Activated T-helper 9 cell treated with anti-CD3 and anti-CD28 coated beads, Interleukin-2, amount 50 U/mL, for 16 hours (primary cell): ENCODE data around the gene DIP2C.
A peak's percentile ranks its signal among the peaks of the same experiment; 100 is the strongest.
"Not testable (repeated sequence)": the region's sequence is repeated elsewhere in the genome, so short reads cannot be mapped to it uniquely, and the experiment has no call there.

Experiments
- DNase-seq: peaks from one replicate; pipeline ENCODE4 v3.0.0-alpha.2; 2020; ENCODE audit warnings: low read depth

Gene DIP2C

DNA sequence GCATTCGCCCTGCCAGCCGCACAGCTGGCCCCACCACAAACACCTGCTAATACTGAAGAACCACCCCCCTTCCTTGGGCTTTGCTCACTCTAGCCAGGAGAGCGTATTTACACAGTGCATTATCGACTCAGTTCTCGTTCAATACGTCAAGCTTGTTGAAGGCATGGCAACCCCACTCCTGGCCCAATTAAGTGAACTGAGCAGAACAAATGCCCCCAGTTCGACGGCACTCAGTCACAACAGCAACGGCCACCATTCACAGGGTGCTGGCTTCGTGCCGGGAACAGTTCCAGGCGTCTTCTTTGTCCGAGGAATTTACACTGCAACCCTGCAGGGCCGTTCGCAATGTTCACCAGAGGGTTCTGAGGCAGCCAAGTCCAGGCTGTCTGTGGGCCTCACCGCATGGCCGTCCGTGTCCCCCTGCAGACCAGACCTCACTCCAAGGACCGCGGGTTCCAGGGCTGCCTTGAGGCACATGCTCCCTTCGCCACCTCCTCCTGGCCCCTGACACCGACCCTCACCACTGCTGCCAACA lies 175.3 kb downstream of the DIP2C start:
- no peak for DNase-seq

GRCh38 chr10:513393-513792 lies 176.1 kb downstream of the DIP2C start:
- no peak for DNase-seq

DNA sequence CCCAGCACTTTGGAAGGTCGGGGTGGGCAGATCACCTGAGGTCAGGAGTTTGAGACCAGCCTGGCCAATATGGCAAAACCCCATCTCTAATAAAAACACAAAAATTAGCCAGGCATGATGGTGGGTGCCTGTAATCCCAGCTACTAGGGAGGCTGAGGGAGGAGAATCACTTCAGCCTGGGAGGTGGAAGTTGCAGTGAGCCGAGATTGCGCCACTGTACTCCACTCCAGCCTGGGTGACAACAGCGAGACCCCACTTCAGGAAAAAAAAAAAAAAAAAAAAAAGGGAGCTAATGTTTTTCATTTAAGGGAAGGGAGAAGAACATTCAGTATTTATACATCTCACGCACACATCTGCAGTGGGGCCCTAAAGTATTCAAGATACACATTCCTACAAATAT lies 176.8 kb downstream of the DIP2C start:
- not testable (repeated sequence) for DNase-seq

DNA sequence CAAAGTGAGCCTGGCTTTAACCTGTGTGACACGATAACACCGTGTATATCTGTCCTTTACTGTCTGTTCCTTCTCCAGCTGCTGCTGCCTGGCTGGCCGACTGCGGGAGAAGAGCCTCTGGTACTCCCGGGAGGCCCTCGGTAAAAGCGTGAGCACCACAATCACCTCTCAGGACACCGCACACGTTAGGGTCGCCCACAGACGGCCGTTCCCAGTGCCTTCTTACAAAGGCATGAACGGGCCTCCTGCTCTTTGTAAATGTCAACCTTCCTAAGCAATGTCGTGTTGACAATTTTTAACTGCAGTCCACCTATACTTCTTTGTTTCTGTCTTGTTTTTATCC lies 177.6 kb downstream of the DIP2C start:
- DNase-seq = no peak

GRCh38 chr10:511101-511848 lies 178.2 kb downstream of the DIP2C start:
- peak; percentile 67 for DNase-seq

GRCh38 chr10:510415-510881 lies 179.0 kb downstream of the DIP2C start:
- no peak for DNase-seq

DNA sequence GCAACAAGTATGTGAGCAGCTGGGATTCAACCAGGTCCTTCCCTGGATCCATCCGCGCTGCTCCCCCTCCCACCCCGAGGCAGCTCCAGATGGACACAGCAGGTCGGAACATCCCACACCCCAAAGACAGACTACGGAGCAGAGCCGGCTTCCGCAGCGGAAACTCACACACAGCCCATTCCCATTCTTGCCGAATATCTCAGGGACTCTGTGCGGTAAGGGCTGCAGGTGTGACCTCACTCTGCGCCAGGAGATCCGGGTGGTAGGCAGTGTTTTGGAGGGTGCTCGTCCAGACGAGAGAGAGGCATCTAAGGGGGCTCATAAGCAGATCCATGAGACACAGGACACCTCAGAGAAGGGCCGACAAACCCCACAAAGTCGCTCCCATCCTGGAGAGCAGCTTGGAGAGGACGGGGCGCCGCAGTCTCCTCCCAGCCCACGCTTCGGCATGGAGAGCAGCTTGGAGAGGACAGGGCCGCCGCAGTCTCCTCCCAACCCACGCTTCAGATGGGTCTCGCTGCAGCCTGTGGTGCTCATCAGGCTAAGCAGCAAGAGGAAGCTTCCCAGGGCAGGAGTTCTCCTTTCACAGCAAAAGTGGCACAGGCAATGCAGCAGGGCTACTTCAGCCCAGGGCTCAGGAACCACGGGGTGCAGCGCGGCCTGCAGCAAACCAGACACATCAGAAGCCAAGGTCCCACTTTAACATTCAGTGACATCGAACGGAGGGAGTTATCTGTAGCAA lies 179.9 kb downstream of the DIP2C start:
- DNase-seq = no peak

DNA sequence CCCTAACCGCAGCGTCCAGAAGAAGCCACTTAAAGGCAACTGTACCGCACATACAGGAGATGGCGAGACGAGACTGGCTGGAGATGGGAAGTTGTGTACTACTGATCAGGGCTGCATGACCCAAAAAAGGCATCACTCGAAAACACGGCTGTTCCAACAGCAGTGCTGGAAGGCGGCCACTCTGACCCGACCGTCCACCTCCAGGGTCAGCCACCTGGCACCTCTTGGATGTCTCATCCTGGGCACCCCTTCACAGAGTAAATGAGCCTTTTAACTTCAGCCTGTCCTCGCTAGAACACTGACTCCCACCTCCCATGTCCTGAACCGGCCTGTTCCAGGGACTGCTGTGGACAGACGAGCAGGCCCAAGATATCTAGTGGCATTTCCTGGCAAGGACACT lies 180.7 kb downstream of the DIP2C start:
- DNase-seq = no peak

GRCh38 chr10:507908-508444 lies 181.5 kb downstream of the DIP2C start:
- no peak for DNase-seq

- no peak for DNase-seq
Measured at GRCh38 chr10:507355-507699, 182.1 kb downstream of the DIP2C start.

DNA sequence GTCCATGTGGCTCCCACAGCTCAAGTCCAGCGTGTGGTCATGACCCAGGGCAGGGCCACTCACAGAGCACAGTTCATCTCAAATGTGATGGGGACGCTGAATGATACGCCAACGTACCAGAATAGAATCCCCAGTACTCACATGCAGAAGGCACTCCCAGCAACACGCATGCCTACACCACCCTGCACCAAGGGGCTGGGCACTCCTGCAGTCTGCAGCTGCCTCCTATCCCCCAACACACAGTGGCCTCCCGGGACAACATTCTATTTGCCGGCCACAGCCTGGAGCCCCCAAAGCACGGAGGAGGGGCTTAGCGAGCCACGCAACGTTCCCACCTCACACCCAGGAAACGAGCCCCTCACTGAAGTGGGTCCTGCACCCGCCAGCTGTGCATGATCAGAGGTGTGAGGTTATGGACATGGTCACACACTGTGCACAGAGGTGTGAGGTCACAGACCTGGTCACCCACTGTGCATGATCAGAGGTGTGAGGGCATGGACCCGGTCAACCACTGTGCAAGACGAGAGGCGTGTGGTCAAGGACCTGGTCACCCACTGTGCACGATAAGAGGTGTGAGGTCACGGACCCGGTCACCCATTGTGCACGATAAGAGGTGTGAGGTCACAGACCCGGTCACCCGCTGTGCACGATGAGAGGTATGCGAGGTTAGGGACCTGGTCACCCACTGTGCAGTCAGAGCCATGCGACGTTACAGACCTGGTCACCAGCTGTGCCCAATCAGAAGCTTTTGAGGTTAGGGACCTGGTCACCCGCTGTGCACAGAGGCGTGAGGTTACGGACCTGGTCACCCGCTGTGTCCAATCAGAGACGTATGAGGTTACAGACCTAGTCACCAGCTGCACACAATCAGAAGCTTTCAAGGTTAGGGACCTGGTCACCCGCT lies 182.8 kb downstream of the DIP2C start:
- no peak for DNase-seq

- no peak for DNase-seq
Measured at GRCh38 chr10:505419-505818, 184.0 kb downstream of the DIP2C start.

DNA sequence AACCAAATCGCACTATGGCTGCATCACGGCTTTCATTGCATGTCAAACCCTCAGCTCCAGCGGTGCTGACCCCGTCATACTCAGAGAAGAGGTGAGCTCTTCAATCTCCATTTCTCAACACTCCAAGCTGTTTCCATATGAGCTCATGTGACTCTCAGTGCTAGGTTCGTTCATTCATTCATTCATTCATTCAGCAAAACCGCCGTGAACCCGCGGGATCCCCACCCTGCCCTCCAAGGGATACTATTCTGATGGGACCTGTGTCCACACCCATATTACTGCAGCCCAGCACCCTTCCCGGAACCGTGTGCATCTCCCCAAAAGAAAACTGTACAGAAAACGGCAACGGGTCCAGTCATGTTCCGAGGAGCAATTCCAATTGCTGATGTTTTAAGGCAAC lies 184.7 kb downstream of the DIP2C start:
- no peak for DNase-seq

DNA sequence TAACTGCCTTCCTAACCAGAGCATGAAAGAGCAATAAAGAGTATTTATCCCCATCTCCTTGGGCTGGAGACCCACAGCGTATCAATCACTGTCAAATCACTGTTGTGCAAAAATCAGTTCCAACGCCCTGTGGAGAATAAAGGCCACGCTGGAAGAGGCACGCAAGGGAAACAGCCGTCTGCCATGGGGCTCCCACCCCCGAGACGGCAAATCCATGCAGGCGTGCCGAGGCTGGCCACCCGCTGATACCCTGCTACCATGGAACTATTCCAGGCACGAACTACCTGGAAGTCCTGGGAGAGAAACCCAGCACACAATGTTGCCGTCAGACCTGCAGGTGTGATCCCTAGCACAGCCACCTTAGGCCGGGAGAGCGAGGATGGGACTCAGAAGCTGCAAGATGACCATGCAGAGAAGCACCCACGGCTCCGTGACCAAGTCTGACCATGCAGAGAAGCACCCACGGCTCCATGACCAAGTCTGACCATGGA lies 185.3 kb downstream of the DIP2C start:
- no peak for DNase-seq

GRCh38 chr10:501596-501995 lies 187.9 kb downstream of the DIP2C start:
- DNase-seq = no peak

- DNase-seq = no peak
Measured at GRCh38 chr10:500876-501275, 188.6 kb downstream of the DIP2C start.

DNA sequence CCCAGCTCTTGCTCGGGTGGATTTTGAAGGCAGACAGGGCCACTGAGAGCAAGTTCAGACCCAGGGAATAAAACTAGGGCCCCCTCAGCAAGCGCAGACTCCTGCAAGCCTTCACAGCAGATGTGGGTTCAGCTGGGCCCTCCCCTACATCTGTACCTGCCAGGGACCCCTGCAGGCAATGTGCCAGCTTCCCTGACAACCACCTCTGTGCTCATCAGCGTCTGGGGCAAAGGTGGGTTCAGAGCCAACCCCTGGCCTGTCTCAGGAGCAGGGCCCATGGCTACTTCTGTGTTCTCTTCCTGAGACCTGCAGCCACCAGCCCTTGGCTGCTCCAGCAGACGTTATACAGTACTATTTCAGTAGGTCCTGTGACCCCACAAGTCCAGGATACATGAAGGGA lies 189.5 kb downstream of the DIP2C start:
- no peak for DNase-seq

GRCh38 chr10:498760-499435 lies 190.6 kb downstream of the DIP2C start:
- DNase-seq = no peak

DNA sequence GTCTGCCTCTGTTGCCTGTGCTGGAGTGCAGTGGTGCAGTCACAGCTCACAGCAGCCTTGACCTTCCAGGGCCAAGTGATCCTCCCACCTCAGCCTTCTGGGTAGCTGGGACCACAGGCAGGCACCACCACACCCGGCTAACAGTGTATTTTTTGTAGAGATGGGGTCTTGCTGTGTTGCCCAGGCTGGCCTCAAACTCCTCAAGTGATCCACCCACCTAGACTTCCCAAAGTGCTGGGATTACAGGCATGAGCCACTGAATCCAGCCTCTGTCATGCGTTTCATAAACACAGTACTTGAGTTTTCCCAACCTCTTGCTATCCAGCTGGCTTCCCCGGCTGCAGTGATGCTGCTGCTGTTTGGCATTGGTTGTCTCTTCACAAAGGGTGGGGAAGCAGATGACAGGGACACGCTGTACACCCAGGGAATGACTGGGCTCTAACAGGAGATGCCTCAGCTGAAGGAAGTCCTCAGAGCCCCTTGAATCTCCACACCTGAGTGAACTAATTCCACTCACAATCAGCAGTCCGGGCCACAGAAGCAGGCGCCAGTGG lies 191.5 kb downstream of the DIP2C start:
- DNase-seq = no peak

DNA sequence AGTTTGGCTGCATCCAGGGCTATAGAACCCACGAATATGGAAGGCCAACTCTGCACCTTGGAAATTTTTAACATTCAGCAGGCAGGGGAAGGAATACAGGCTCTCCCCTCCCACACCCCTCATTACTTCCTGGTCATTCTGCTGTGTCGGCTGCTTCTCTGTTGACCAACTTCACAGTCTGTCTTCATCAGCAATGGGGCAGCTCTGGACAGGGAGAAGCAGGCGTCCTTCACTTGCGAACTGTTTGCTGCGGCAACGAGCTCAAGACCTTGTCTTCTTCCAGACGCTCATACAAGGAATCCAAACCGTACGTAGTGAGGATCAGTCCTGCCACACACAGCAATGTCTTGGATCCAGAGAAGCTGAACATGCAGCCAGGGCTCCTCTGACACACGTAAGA lies 192.2 kb downstream of the DIP2C start:
- no peak for DNase-seq

GRCh38 chr10:494556-494955 lies 194.9 kb downstream of the DIP2C start:
- DNase-seq = no peak
